ENCODE results near the gene ANKRD42.

DNA sequence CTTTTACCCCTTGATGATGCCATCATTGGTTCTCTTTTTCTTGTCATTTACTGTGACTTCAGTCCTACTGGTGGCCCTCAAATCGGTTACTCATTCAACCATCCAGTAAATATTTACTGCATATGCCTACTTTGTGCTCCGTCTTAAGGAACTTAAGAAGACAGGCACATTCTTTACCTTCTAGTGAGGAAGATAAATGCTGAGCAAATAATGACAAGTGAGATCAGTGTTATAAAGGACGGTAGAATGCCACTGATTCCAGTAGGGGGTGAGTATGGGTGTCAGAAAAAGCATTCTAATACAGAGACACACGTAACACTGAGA, 1.6 kb downstream of the ANKRD42 start:
- TF ChIP-seq, protein P1, sequence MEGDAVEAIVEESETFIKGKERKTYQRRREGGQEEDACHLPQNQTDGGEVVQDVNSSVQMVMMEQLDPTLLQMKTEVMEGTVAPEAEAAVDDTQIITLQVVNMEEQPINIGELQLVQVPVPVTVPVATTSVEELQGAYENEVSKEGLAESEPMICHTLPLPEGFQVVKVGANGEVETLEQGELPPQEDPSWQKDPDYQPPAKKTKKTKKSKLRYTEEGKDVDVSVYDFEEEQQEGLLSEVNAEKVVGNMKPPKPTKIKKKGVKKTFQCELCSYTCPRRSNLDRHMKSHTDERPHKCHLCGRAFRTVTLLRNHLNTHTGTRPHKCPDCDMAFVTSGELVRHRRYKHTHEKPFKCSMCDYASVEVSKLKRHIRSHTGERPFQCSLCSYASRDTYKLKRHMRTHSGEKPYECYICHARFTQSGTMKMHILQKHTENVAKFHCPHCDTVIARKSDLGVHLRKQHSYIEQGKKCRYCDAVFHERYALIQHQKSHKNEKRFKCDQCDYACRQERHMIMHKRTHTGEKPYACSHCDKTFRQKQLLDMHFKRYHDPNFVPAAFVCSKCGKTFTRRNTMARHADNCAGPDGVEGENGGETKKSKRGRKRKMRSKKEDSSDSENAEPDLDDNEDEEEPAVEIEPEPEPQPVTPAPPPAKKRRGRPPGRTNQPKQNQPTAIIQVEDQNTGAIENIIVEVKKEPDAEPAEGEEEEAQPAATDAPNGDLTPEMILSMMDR (conservative IDR thresholded peaks at IDR 0.05; ENCODE audit: low read depth in 2 of 2) = no peak
- TF ChIP-seq POLR2AphosphoS5 (IDR thresholded peaks at IDR 0.05; ENCODE audit: low read depth) (no peak), JUNB (IDR thresholded peaks at IDR 0.05; ENCODE audit: unreplicated experiment) (no peak), NANOG (IDR thresholded peaks at IDR 0.05; ENCODE audit: borderline replicate concordance) (no peak), CREB1 (CRISPR knock-in tag; IDR thresholded peaks at IDR 0.05; ENCODE audit: low read depth) (no peak)
- TF ChIP-seq, protein P2, sequence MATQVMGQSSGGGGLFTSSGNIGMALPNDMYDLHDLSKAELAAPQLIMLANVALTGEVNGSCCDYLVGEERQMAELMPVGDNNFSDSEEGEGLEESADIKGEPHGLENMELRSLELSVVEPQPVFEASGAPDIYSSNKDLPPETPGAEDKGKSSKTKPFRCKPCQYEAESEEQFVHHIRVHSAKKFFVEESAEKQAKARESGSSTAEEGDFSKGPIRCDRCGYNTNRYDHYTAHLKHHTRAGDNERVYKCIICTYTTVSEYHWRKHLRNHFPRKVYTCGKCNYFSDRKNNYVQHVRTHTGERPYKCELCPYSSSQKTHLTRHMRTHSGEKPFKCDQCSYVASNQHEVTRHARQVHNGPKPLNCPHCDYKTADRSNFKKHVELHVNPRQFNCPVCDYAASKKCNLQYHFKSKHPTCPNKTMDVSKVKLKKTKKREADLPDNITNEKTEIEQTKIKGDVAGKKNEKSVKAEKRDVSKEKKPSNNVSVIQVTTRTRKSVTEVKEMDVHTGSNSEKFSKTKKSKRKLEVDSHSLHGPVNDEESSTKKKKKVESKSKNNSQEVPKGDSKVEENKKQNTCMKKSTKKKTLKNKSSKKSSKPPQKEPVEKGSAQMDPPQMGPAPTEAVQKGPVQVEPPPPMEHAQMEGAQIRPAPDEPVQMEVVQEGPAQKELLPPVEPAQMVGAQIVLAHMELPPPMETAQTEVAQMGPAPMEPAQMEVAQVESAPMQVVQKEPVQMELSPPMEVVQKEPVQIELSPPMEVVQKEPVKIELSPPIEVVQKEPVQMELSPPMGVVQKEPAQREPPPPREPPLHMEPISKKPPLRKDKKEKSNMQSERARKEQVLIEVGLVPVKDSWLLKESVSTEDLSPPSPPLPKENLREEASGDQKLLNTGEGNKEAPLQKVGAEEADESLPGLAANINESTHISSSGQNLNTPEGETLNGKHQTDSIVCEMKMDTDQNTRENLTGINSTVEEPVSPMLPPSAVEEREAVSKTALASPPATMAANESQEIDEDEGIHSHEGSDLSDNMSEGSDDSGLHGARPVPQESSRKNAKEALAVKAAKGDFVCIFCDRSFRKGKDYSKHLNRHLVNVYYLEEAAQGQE (IDR thresholded peaks at IDR 0.05; ENCODE audit: unreplicated experiment) = no peak

Measured in GM23338 (cell line).